ENCODE data around the gene LPIN3.

- TF ChIP-seq CTCF (IDR thresholded peaks at IDR 0.05) (no peak), POLR2A (IDR thresholded peaks at IDR 0.05) (no peak)
Observed at GRCh38 chr20:41352666-41353065, 12.0 kb downstream of the LPIN3 start.

Data from uterus (tissue), 2 donors.